IMR-90 (cell line): ENCODE data around the gene SLC16A5. TPM values are rescaled to one million over a fixed set of nuclear protein-coding genes. Genes with fewer than 3 reads are reported as not detected.
A peak's percentile ranks its signal among the peaks of the same experiment; 100 is the strongest.

Experiments
- ATAC-seq: fragments of 200-7000 bp; cut with Tn5 transposase; 2 replicates; pipeline ENCODE4 v1.9.1; 2020; ENCODE audit warnings: low read depth, mild to moderate bottlenecking, moderate library complexity
- BruUV-seq: library from RNA; stranded (reverse); fragments of 400-500 nt; replicated peaks from 2 replicates; lab custom pipeline; 2021; lab: Mats Ljungman, UMichigan
- CTCF ChIA-PET: fragments of 300-600 bp; formaldehyde crosslinking; extraction: SDS; loops from one replicate; lab custom pipeline; 2021; ENCODE audit warnings: antibody characterized with exemption; lab: Yijun Ruan, JAX
- POLR2A ChIA-PET: fragments of 300-600 bp; sonication (Branson Sonifier 250); formaldehyde crosslinking; loops from one replicate; lab custom pipeline; 2022; ENCODE audit warnings: antibody characterized with exemption; ENCODE audit not compliant: unreplicated experiment; lab: Charles Lee
- DNase-seq: peaks from one replicate; pipeline ENCODE4 v3.0.0; 2013
- H2AFZ ChIP-seq: replicated peaks from 2 replicates; pipeline ENCODE3; 2013; ENCODE audit warnings: low read length, mild to moderate bottlenecking; ENCODE audit not compliant: poor library complexity
- H2AK5ac ChIP-seq: 2 replicates; pipeline ENCODE4 v1.6.1; 2013; ENCODE audit warnings: low read depth, low read length, inconsistent platforms
- H2AK9ac ChIP-seq: replicated peaks from 2 replicates; pipeline ENCODE3; 2013; ENCODE audit warnings: mild to moderate bottlenecking, low read depth, low read length, moderate library complexity; ENCODE audit not compliant: poor library complexity
- H2BK120ac ChIP-seq: 2 replicates; pipeline ENCODE4 v1.6.1; 2013; ENCODE audit warnings: low read depth, low read length, inconsistent platforms
- H2BK15ac ChIP-seq: 3 replicates; pipeline ENCODE4 v1.6.1; 2013; ENCODE audit warnings: low read depth, low read length, inconsistent platforms
- H2BK20ac ChIP-seq: 2 replicates; pipeline ENCODE4 v1.6.1; 2013; ENCODE audit warnings: low read depth, mild to moderate bottlenecking, inconsistent platforms, low read length, moderate library complexity
- H2BK5ac ChIP-seq: 2 replicates; pipeline ENCODE4 v1.6.1; 2013; ENCODE audit warnings: mild to moderate bottlenecking, low read depth, low read length, inconsistent platforms; ENCODE audit not compliant: poor library complexity, severe bottlenecking
- H3K14ac ChIP-seq: replicated peaks from 2 replicates; pipeline ENCODE4 v1.6.1; 2013; ENCODE audit warnings: low read depth, low read length, inconsistent platforms
- H3K18ac ChIP-seq: 2 replicates; pipeline ENCODE4 v1.6.1; 2013; ENCODE audit warnings: low read depth, low read length, control low read depth
- H3K23ac ChIP-seq: 2 replicates; pipeline ENCODE4 v1.6.1; 2013; ENCODE audit warnings: low read depth, low read length, inconsistent platforms
- H3K27ac ChIP-seq: 2 replicates; pipeline ENCODE4 v1.5.1; 2013; ENCODE audit warnings: mild to moderate bottlenecking, control low read depth, low read length; ENCODE audit not compliant: insufficient read depth
- H3K27me3 ChIP-seq: 2 replicates; pipeline ENCODE4 v1.6.1; 2013; ENCODE audit warnings: low read length; ENCODE audit not compliant: control insufficient read depth, insufficient read depth
- H3K36me3 ChIP-seq: 2 replicates; pipeline ENCODE4 v1.6.1; 2013; ENCODE audit warnings: low read length, mixed read lengths; ENCODE audit not compliant: control insufficient read depth, insufficient read depth
- H3K4ac ChIP-seq: 2 replicates; pipeline ENCODE4 v1.6.1; 2013; ENCODE audit warnings: low read depth, low read length, inconsistent platforms
- H3K4me1 ChIP-seq: 2 replicates; pipeline ENCODE4 v1.6.1; 2013; ENCODE audit warnings: low read length, mixed read lengths; ENCODE audit not compliant: control insufficient read depth, insufficient read depth
- H3K4me2 ChIP-seq: 2 replicates; pipeline ENCODE4 v1.6.1; 2013; ENCODE audit warnings: low read depth, mild to moderate bottlenecking, control low read depth, low read length, moderate library complexity
- H3K4me3 ChIP-seq: 2 replicates; pipeline ENCODE4 v1.5.1; 2013; ENCODE audit warnings: low read depth, mild to moderate bottlenecking, control low read depth, low read length, moderate library complexity; ENCODE audit not compliant: insufficient read depth
- H3K56ac ChIP-seq: 2 replicates; pipeline ENCODE4 v1.6.1; 2013; ENCODE audit warnings: low read length, inconsistent platforms; ENCODE audit not compliant: insufficient read depth; ENCODE audit errors: extremely low read depth
- H3K79me1 ChIP-seq, 2 experiments: 2 replicates each; pipeline ENCODE4 v1.6.1; 2013; ENCODE audit warnings: low read length in 2 of 2, inconsistent platforms in 1 of 2, low read depth in 1 of 2
- H3K9ac ChIP-seq: 2 replicates; pipeline ENCODE4 v1.6.1; 2013; ENCODE audit warnings: low read depth, low read length, control low read depth
- H3K9me1 ChIP-seq: 2 replicates; pipeline ENCODE4 v1.6.1; 2013; ENCODE audit warnings: low read length, inconsistent platforms; ENCODE audit not compliant: insufficient read depth
- H3K9me3 ChIP-seq: 2 replicates; pipeline ENCODE4 v1.6.1; 2013; ENCODE audit warnings: low read length; ENCODE audit not compliant: control insufficient read depth, insufficient read depth
- H4K20me1 ChIP-seq: 2 replicates; pipeline ENCODE4 v1.6.1; 2013; ENCODE audit warnings: low read length, inconsistent platforms; ENCODE audit not compliant: insufficient read depth
- H4K5ac ChIP-seq: 2 replicates; pipeline ENCODE4 v1.6.1; 2013; ENCODE audit warnings: mild to moderate bottlenecking, low read depth, low read length, control low read depth
- H4K8ac ChIP-seq, 2 experiments: 2 replicates each; pipeline ENCODE4 v1.6.1; 2013; ENCODE audit warnings: low read depth in 2 of 2, low read length in 2 of 2, control low read depth in 1 of 2, inconsistent platforms in 1 of 2
- H4K91ac ChIP-seq: 2 replicates; pipeline ENCODE4 v1.6.1; 2013; ENCODE audit warnings: low read depth, low read length, inconsistent platforms; ENCODE audit not compliant: insufficient read depth
- BHLHE40 ChIP-seq: fragments of 150-350 bp; IDR thresholded peaks from 2 replicates; pipeline ENCODE4 v1.6.1; 2016; ENCODE audit warnings: mild to moderate bottlenecking, low read depth, low read length
- CTCF ChIP-seq: conservative IDR thresholded peaks from 2 replicates; pipeline ENCODE4 v1.5.1; 2012; ENCODE audit warnings: mild to moderate bottlenecking, low read depth, low read length, improper control_type of control experiment
- MAFK ChIP-seq: IDR thresholded peaks from 2 replicates; pipeline ENCODE4 v1.6.1; 2012; ENCODE audit warnings: low read depth, low read length, improper control_type of control experiment
- MAZ ChIP-seq: IDR thresholded peaks from 2 replicates; pipeline ENCODE4 v1.6.1; 2012; ENCODE audit warnings: low read depth, mild to moderate bottlenecking, low read length, improper control_type of control experiment, moderate library complexity, borderline replicate concordance
- MXI1 ChIP-seq: IDR thresholded peaks from 2 replicates; pipeline ENCODE4 v1.6.1; 2012; ENCODE audit warnings: low read depth, mild to moderate bottlenecking, low read length, moderate library complexity, borderline replicate concordance
- POLR2A ChIP-seq: IDR thresholded peaks from 2 replicates; pipeline ENCODE4 v1.6.1; 2012; ENCODE audit warnings: mild to moderate bottlenecking, low read depth, low read length
- RAD21 ChIP-seq: IDR thresholded peaks from 2 replicates; pipeline ENCODE4 v1.6.1; 2012; ENCODE audit warnings: low read length, improper control_type of control experiment
- RCOR1 ChIP-seq: IDR thresholded peaks from 2 replicates; pipeline ENCODE4 v1.6.1; 2012; ENCODE audit warnings: mild to moderate bottlenecking, low read length, improper control_type of control experiment; ENCODE audit not compliant: insufficient replicate concordance
- RFX5 ChIP-seq: IDR thresholded peaks from 2 replicates; pipeline ENCODE4 v1.8.0; 2012; ENCODE audit warnings: low read depth, mild to moderate bottlenecking, low read length, moderate library complexity
- SMC3 ChIP-seq: fragments of 150-350 bp; IDR thresholded peaks from 2 replicates; pipeline ENCODE4 v1.6.1; 2016; ENCODE audit warnings: low read depth, mild to moderate bottlenecking, antibody characterized with exemption, low read length, moderate library complexity
- USF2 ChIP-seq: fragments of 150-350 bp; IDR thresholded peaks from 2 replicates; pipeline ENCODE4 v1.6.1; 2017; ENCODE audit warnings: mild to moderate bottlenecking, antibody characterized with exemption, low read length, low read depth
- WGBS, 2 experiments: methylation state at CpG; one replicate each; pipeline versions ENCODE4 v1.1.5 to v1.1.7; 2013; ENCODE audit warnings: missing lambda C conversion rate in 2 of 2; ENCODE audit not compliant: insufficient read length in 1 of 2; ENCODE audit errors: extremely low coverage in 2 of 2; 5-methylcytosine and 5-hydroxymethylcytosine counted together
- dilution Hi-C: fragments of 300-500 bp; cut with HindIII; formaldehyde crosslinking; loops from one replicate; pipeline ENCODE4 v1.14.3; 2018; ENCODE audit warnings: low sequenced_read_pairs; ENCODE audit not compliant: unreplicated experiment
- in situ Hi-C: fragments of 300-500 bp; cut with MboI; formaldehyde crosslinking; loops from 3 replicates; pipeline ENCODE4 v1.14.3; 2019; ENCODE audit warnings: low sequenced_read_pairs, inconsistent platforms, mixed read lengths
- intact Hi-C: fragments of 100-400 bp; cut with micrococcal nuclease; formaldehyde crosslinking; loops from 2 replicates; pipeline ENCODE4 v1.10.0; 2022
- polyA plus RNA-seq, 3 experiments: library from polyadenylated mRNA; depleted of rRNA; stranded (reverse); fragments of >200 nt; gene quantifications; 2 replicates each; pipeline ENCODE4 v1.2.3, GENCODE V29; 2012; ENCODE audit warnings: low replicate concordance in 1 of 3
- total RNA-seq: library from RNA; depleted of rRNA; stranded (reverse); fragments of >200 nt; gene quantifications from 2 replicates; pipeline ENCODE4 v1.2.3, GENCODE V29; 2012

Gene SLC16A5
- total and polyA plus RNA-seq, 2 of the 4 experiments (the other 2 are of a cell fraction): 1.8 to 7.1 TPM

GRCh38 chr17:75130632-75131277 is 43.0 kb downstream of the SLC16A5 start (continued):
- TF ChIP-seq MXI1 (peak; percentile 61; the same call in 1 of the 2 replicates), RCOR1 (no peak)

GRCh38 chr17:75131278-75132017 is 43.7 kb downstream of the SLC16A5 start, which contains the start of gene NT5C:
TSS of gene NT5C (minus strand) at chr17:75131742. CDS start at chr17:75131707, 35 bp downstream.
- no peaks in the 10 kb centered on the region for H3K27me3 ChIP-seq
- peak within 1 kb of the TSS; percentile 61 for H4K91ac ChIP-seq
- peak within 1 kb of the TSS; percentile 91 for H3K14ac ChIP-seq
- no TSS peak for BruUV-seq
- 0 out of 2 replicates have a peak within 1 kb of the TSS, but pooled peaks have one; percentile 47 for H3K56ac ChIP-seq
- peak within 1 kb of the TSS; percentile 92 to 97 for H4K8ac ChIP-seq
- H3K4ac ChIP-seq: peak within 1 kb of the TSS; percentile 89
- H4K20me1 ChIP-seq: peaks cover 12% of the 10 kb centered on the region; the same call in 1 of the 2 replicates
- H3K18ac ChIP-seq: peak within 1 kb of the TSS; percentile 81
- 1% methylated on average over 41 of the region's 82 CpGs; no CpG with 5 or more reads in 1 of the 2 experiments for WGBS, 2 experiments
- no peaks in the 10 kb centered on the region for H3K9me3 ChIP-seq
- DNase-seq (peak; percentile 61), ATAC-seq (peak; percentile 89)
- in situ Hi-C loops (no loop called here), intact Hi-C loops (no loop called here), dilution Hi-C loops (no loop called here)
- H2BK120ac ChIP-seq: peak within 1 kb of the TSS; percentile 24; the same call in 1 of the 2 replicates
- ChIA-PET POLR2A (interaction anchor here (0.9 kb wide), 1 partner anchor 10 kb away, joined by 4 read pairs; no protein-coding TSS in a partner anchor), CTCF (interaction anchor here (0.6 to 1.9 kb wide), 4 partner anchors 17 to 72 kb away, joined by 3 to 10 read pairs (median 6); no protein-coding TSS in a partner anchor)
- peak within 1 kb of the TSS; percentile 87 for H3K27ac ChIP-seq
- H3K4me3 ChIP-seq: peak within 1 kb of the TSS; percentile 91
- peak within 1 kb of the TSS; percentile 64 for H2BK5ac ChIP-seq
- peak within 1 kb of the TSS; percentile 78 for H3K23ac ChIP-seq
- peaks cover 12% of the 10 kb centered on the region; the same call in 1 of the 2 replicates for H3K9me1 ChIP-seq
- H3K9ac ChIP-seq: peak within 1 kb of the TSS; percentile 85
- peak within 1 kb of the TSS; percentile 71 for H2AK5ac ChIP-seq
- peaks cover 8 to 60% of the 10 kb centered on the region in 2 experiments for H3K79me1 ChIP-seq
- no peak within 1 kb of the TSS for H2BK20ac ChIP-seq
- peak within 1 kb of the TSS; percentile 98 for H4K5ac ChIP-seq
- no peaks in the 10 kb centered on the region; the same call in 1 of the 2 replicates for H3K4me1 ChIP-seq
- peaks cover 21% of the 10 kb centered on the region for H3K36me3 ChIP-seq
- H2BK15ac ChIP-seq: peak within 1 kb of the TSS; percentile 8; the same call in 1 of the 3 replicates
- H3K4me2 ChIP-seq: peak within 1 kb of the TSS; percentile 83
- peak within 1 kb of the TSS; percentile 68 for H2AK9ac ChIP-seq
- H2AFZ ChIP-seq: peak within 1 kb of the TSS; percentile 95
- TF ChIP-seq MAFK (no peak), BHLHE40 (peak; percentile 97), RAD21 (peak; percentile 41), CTCF (peak; percentile 62), SMC3 (0 out of 2 replicates have a peak, but pooled peaks have one; percentile 27), MAZ (peak; percentile 57; the same call in 1 of the 2 replicates), USF2 (peak; percentile 59; the same call in 1 of the 2 replicates), POLR2A (peak; percentile 54; the same call in 1 of the 2 replicates), RFX5 (no peak), MXI1 (peak; percentile 89)
